DOHH2 (cell line): ENCODE results near the gene LAMA2.

Source experiments
- H3F3A ChIP-seq: fragments of 200-600 bp; sonication (generic), shearing (Covaris generic); 2 replicates; pipeline ENCODE4 v1.6.0; 2016; ENCODE audit warnings: antibody characterized with exemption, mild to moderate bottlenecking; ENCODE audit not compliant: control insufficient read depth, insufficient read depth
- H3K27ac ChIP-seq: fragments of 200-600 bp; sonication (generic); 2 replicates; pipeline ENCODE4 v1.5.1; 2014; ENCODE audit warnings: low read depth, mild to moderate bottlenecking, low read length, moderate library complexity
- H3K27me3 ChIP-seq: fragments of 200-600 bp; sonication (generic); 2 replicates; pipeline ENCODE4 v1.6.1; 2014; ENCODE audit warnings: mild to moderate bottlenecking, low read length, mixed read lengths; ENCODE audit not compliant: control insufficient read depth
- H3K36me3 ChIP-seq: fragments of 200-600 bp; sonication (generic); 2 replicates; pipeline ENCODE4 v1.6.1; 2014; ENCODE audit warnings: mild to moderate bottlenecking, low read length, moderate library complexity, mixed read lengths; ENCODE audit not compliant: control insufficient read depth
- H3K4me1 ChIP-seq: fragments of 200-600 bp; sonication (generic); 2 replicates; pipeline ENCODE4 v1.6.1; 2014; ENCODE audit warnings: mild to moderate bottlenecking, low read length, mixed read lengths; ENCODE audit not compliant: control insufficient read depth
- H3K4me2 ChIP-seq: fragments of 200-600 bp; sonication (generic); 2 replicates; pipeline ENCODE4 v1.6.0; 2014; ENCODE audit warnings: mild to moderate bottlenecking, low read length, moderate library complexity
- H3K4me3 ChIP-seq: fragments of 200-600 bp; sonication (generic); 2 replicates; pipeline ENCODE4 v1.5.1; 2014; ENCODE audit warnings: mild to moderate bottlenecking, low read length, mixed read lengths
- H3K79me2 ChIP-seq: fragments of 200-600 bp; sonication (generic); 2 replicates; pipeline ENCODE4 v1.6.1; 2014; ENCODE audit warnings: mild to moderate bottlenecking, low read length, mixed read lengths; ENCODE audit not compliant: control insufficient read depth
- H3K9me2 ChIP-seq: fragments of 200-600 bp; sonication (generic); replicated peaks from 2 replicates; pipeline ENCODE4 v1.6.1; 2014; ENCODE audit warnings: mild to moderate bottlenecking, low read length, mixed read lengths; ENCODE audit not compliant: control insufficient read depth
- H3K9me3 ChIP-seq: fragments of 200-600 bp; sonication (generic); 2 replicates; pipeline ENCODE4 v1.6.1; 2014; ENCODE audit warnings: antibody characterized with exemption, low read length, mixed read lengths; ENCODE audit not compliant: control insufficient read depth, insufficient read depth
- H4K20me1 ChIP-seq: fragments of 200-600 bp; sonication (generic); 2 replicates; pipeline ENCODE4 v1.6.0; 2014; ENCODE audit warnings: low read depth, mild to moderate bottlenecking, antibody characterized with exemption, low read length, moderate library complexity; ENCODE audit not compliant: control insufficient read depth, insufficient read depth
- CTCF ChIP-seq: fragments of 200-600 bp; sonication (generic); IDR thresholded peaks from one replicate; pipeline ENCODE4 v1.5.1; 2014; ENCODE audit warnings: antibody characterized with exemption, mild to moderate bottlenecking, low read depth, low read length; ENCODE audit not compliant: poor library complexity, severe bottlenecking
- EZH2phosphoT487 ChIP-seq: fragments of 200-600 bp; sonication (generic); IDR thresholded peaks from 2 replicates; pipeline ENCODE4 v1.6.1; 2017; ENCODE audit warnings: borderline replicate concordance, mild to moderate bottlenecking, antibody characterized with exemption, low read length, moderate library complexity, mixed read lengths

LAMA2 gene

GRCh38 chr6:129429956-129430355 lies 547.0 kb downstream of the LAMA2 start:
- Histone ChIP-seq H3K27me3 (0 out of 2 replicates have a peak, but pooled peaks cover 3% of the 10 kb centered on the region), H3K4me2 (no peak overlapping the region), H3K9me3 (no peaks in the 10 kb centered on the region), H3K4me3 (no peak overlapping the region), H4K20me1 (no peaks in the 10 kb centered on the region), H3K4me1 (no peaks in the 10 kb centered on the region), H3K9me2 (no peaks in the 10 kb centered on the region), H3F3A (no peaks in the 10 kb centered on the region), H3K79me2 (no peaks in the 10 kb centered on the region), H3K36me3 (no peaks in the 10 kb centered on the region), H3K27ac (no peak overlapping the region)
- TF ChIP-seq CTCF (no peak), EZH2phosphoT487 (no peak)

DNA sequence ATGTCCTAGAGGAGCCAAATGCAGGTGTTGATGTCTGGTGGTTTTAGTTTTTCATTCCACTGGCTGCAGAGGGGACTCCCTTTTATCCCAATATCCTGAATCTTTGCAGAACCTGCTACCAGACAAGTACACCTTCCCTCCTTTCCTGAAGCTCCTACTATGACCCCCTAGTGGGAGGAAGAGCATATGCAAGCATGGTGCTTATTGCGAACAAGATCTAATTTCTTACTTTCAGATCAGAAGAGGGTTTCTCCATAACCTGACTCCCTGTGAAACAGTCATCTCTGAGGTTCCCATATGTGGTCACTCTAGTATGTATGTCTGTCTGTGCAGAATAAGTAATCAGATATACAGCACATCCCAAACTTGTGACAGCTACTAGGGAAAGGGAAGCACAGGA lies 549.8 kb downstream of the LAMA2 start:
- H3K4me2 ChIP-seq: no peak overlapping the region

GRCh38 chr6:129434091-129434490 lies 551.2 kb downstream of the LAMA2 start:
- Histone ChIP-seq H3K9me2 (no peaks in the 10 kb centered on the region), H3K79me2 (no peaks in the 10 kb centered on the region), H3K4me3 (no peak overlapping the region), H4K20me1 (no peaks in the 10 kb centered on the region), H3K4me2 (no peak overlapping the region), H3K27me3 (0 out of 2 replicates have a peak, but pooled peaks cover 7% of the 10 kb centered on the region), H3K27ac (no peak overlapping the region), H3K4me1 (no peaks in the 10 kb centered on the region), H3K36me3 (no peaks in the 10 kb centered on the region), H3F3A (no peaks in the 10 kb centered on the region), H3K9me3 (no peaks in the 10 kb centered on the region)
- TF ChIP-seq CTCF: no peak
- TF ChIP-seq EZH2phosphoT487: no peak

More for the DNA sequence above, 549.8 kb downstream of the LAMA2 start:
- Histone ChIP-seq H3K27ac (no peak overlapping the region), H3K27me3 (0 out of 2 replicates have a peak, but pooled peaks cover 7% of the 10 kb centered on the region), H3K36me3 (no peaks in the 10 kb centered on the region), H3K4me3 (no peak overlapping the region), H3K4me1 (no peaks in the 10 kb centered on the region), H3F3A (no peaks in the 10 kb centered on the region), H3K9me3 (no peaks in the 10 kb centered on the region), H3K9me2 (no peaks in the 10 kb centered on the region), H4K20me1 (no peaks in the 10 kb centered on the region), H3K79me2 (no peaks in the 10 kb centered on the region)
- no peak for TF ChIP-seq EZH2phosphoT487
- TF ChIP-seq CTCF: peak; percentile 31

DNA sequence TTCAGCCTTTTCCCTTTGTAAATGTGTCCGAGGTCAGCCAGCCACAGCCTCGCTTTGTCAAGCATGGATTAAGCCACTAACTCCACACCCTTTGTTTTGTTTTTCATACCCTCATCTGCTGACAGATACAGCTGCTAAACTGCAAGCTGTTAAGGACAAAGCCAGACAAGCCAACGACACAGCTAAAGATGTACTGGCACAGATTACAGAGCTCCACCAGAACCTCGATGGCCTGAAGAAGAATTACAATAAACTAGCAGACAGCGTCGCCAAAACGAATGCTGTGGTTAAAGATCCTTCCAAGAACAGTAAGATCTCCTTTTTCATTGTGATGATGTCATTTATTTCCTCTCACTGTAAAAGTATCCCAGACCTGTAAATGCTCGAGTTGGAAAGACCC lies 557.8 kb downstream of the LAMA2 start:
- H4K20me1 ChIP-seq: no peaks in the 10 kb centered on the region
- H3K4me3 ChIP-seq: no peak overlapping the region
- no peaks in the 10 kb centered on the region for H3K36me3 ChIP-seq
- TF ChIP-seq EZH2phosphoT487: no peak
- TF ChIP-seq CTCF: no peak
- no peak overlapping the region for H3K27ac ChIP-seq
- H3K4me2 ChIP-seq: no peak overlapping the region
- 0 out of 2 replicates have a peak, but pooled peaks cover 4% of the 10 kb centered on the region for H3K27me3 ChIP-seq
- no peaks in the 10 kb centered on the region for H3K4me1 ChIP-seq
- no peaks in the 10 kb centered on the region for H3F3A ChIP-seq
- no peaks in the 10 kb centered on the region; the same call in 1 of the 2 replicates for H3K9me3 ChIP-seq
- H3K9me2 ChIP-seq: no peaks in the 10 kb centered on the region
- H3K79me2 ChIP-seq: no peaks in the 10 kb centered on the region
